Endothelial cell (in vitro differentiated cells): ENCODE results near the gene CCDC167. TPM values are rescaled to one million over a fixed set of nuclear protein-coding genes. Genes with fewer than 3 reads are reported as not detected.
A peak's percentile ranks its signal among the peaks of the same experiment; 100 is the strongest.

ENCODE experiments used
- DNase-seq: peaks from one replicate; pipeline ENCODE4 v3.0.0; 2021; ENCODE audit warnings: low spot score
- H3K27ac Mint-ChIP-seq: one replicate; pipeline ENCODE4 v1.8.0; 2021; ENCODE audit warnings: mixed read lengths, inconsistent platforms; ENCODE audit not compliant: unreplicated experiment
- H3K27me3 Mint-ChIP-seq: one replicate; pipeline ENCODE4 v1.8.0; 2021; ENCODE audit warnings: mild to moderate bottlenecking, moderate library complexity, mixed read lengths, inconsistent platforms; ENCODE audit not compliant: unreplicated experiment
- H3K36me3 Mint-ChIP-seq: one replicate; pipeline ENCODE4 v1.8.0; 2021; ENCODE audit warnings: mild to moderate bottlenecking, low read depth, mixed read lengths, inconsistent platforms; ENCODE audit not compliant: unreplicated experiment
- H3K4me1 Mint-ChIP-seq: one replicate; pipeline ENCODE4 v1.8.0; 2021; ENCODE audit warnings: mild to moderate bottlenecking, mixed read lengths, inconsistent platforms; ENCODE audit not compliant: unreplicated experiment
- H3K4me3 Mint-ChIP-seq: one replicate; pipeline ENCODE4 v1.8.0; 2021; ENCODE audit warnings: mild to moderate bottlenecking, mixed read lengths, inconsistent platforms; ENCODE audit not compliant: unreplicated experiment
- H3K9me3 Mint-ChIP-seq: one replicate; pipeline ENCODE4 v1.8.0; 2021; ENCODE audit warnings: mixed read lengths, inconsistent platforms; ENCODE audit not compliant: unreplicated experiment
- CTCF ChIP-seq: fragments of 200-600 bp; sonication (generic); IDR thresholded peaks from one replicate; pipeline ENCODE4 v1.5.0; 2021; ENCODE audit warnings: antibody characterized with exemption; ENCODE audit not compliant: unreplicated experiment
- total RNA-seq: library from RNA; stranded (reverse); fragmentation: NEBNext Ultra II Directional; extraction: Animal tissue kit (Norgen Biotek cat#: 25700); gene quantifications from one replicate; pipeline ENCODE4 v1.2.1, GENCODE V29; 2021; ENCODE audit not compliant: unreplicated experiment

The CCDC167 gene
- total RNA-seq, 1 donor from 2014 or later = 38.0 TPM

DNA sequence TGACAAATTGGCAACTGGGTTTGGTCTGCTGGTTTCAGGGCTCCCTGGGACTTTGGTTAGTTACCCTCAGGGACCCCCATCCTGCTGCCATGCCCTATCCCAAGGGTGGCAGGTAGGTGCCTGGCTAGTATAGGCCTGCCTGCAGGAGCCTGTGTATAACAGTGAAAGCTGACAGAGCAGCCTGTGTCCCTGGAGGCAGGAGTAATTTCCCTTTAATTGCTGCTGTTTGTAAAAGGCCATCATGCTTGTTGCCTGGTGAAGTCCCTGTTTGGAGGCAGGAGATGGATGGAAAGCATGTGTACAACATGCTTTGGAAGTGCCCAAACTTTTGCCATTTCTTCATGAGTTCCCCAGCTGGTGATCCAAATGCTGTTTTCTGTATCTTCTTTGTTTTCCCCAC lies 36.6 kb downstream of the CCDC167 start:
- no peak overlapping the region for H3K27ac Mint-ChIP-seq
- H3K27me3 Mint-ChIP-seq = no peaks in the 10 kb centered on the region
- peaks cover 37% of the 10 kb centered on the region for H3K36me3 Mint-ChIP-seq
- H3K4me3 Mint-ChIP-seq = no peak overlapping the region
- TF ChIP-seq CTCF = no peak
- no peak for DNase-seq
- H3K9me3 Mint-ChIP-seq = no peaks in the 10 kb centered on the region
- H3K4me1 Mint-ChIP-seq = peaks cover 4% of the 10 kb centered on the region

GRCh38 chr6:37460805-37461204 lies 38.9 kb downstream of the CCDC167 start:
- no peaks in the 10 kb centered on the region for H3K27me3 Mint-ChIP-seq
- H3K4me3 Mint-ChIP-seq = no peak overlapping the region
- peak overlapping the region; percentile 2 for H3K27ac Mint-ChIP-seq
- peaks cover 36% of the 10 kb centered on the region for H3K36me3 Mint-ChIP-seq
- no peak for DNase-seq
- no peaks in the 10 kb centered on the region for H3K9me3 Mint-ChIP-seq
- H3K4me1 Mint-ChIP-seq = peaks cover 4% of the 10 kb centered on the region
- no peak for TF ChIP-seq CTCF

- H3K9me3 Mint-ChIP-seq = no peaks in the 10 kb centered on the region
- no peak for TF ChIP-seq CTCF
- H3K36me3 Mint-ChIP-seq = peaks cover 36% of the 10 kb centered on the region
- DNase-seq = no peak
- H3K4me1 Mint-ChIP-seq = peaks cover 4% of the 10 kb centered on the region
- peak overlapping the region; percentile 57 for H3K27ac Mint-ChIP-seq
- H3K27me3 Mint-ChIP-seq = peaks cover 2% of the 10 kb centered on the region
- no peak overlapping the region for H3K4me3 Mint-ChIP-seq
Observed at GRCh38 chr6:37459981-37460800, 39.5 kb downstream of the CCDC167 start.

DNA sequence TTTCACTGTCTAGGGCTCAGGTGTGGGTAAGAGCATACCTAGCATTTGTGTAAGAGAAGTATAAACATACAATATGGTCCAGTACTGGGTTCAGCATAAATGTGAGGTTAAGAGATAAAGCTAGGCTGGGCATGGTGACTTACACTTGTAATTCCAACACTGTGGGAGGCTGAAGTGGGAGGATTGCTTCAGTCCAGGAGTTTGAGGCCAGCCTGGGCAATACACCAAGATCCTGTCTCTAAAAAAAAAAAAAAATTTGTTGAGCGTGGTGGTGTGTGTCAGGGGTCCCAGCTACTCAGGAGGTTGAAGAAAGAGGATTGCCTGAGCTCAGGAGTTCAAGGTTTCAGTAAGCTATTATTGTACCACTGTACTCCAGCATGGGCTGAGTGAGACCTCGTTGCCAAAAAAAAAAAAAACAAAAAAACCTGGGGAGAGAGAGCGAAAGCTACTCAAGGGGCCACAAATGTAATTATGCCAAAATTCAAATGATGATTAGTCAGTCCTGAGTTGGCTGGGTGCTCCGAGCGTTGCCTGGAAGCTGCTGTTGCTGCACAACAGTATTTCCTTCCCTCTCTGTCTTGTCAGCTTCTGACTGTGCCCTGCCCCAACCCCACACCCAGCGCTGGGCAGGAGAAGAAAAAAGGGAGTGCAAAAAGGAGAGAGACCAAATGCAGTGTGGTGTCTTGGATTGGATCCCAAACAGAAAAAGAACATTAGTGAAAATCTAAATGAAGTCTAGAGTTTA lies 42.7 kb downstream of the CCDC167 start:
- Mint-ChIP-seq H3K9me3 (no peaks in the 10 kb centered on the region), H3K27me3 (peaks cover 5% of the 10 kb centered on the region), H3K27ac (no peak overlapping the region), H3K4me3 (no peak overlapping the region), H3K4me1 (peaks cover 4% of the 10 kb centered on the region), H3K36me3 (peaks cover 47% of the 10 kb centered on the region)
- no peak for TF ChIP-seq CTCF
- DNase-seq = no peak

GRCh38 chr6:37456126-37456525 lies 43.6 kb downstream of the CCDC167 start:
- no peak for DNase-seq

More at GRCh38 chr6:37456126-37456525, 43.6 kb downstream of the CCDC167 start:
- Mint-ChIP-seq H3K27me3 (peaks cover 5% of the 10 kb centered on the region), H3K36me3 (peaks cover 48% of the 10 kb centered on the region), H3K4me1 (peaks cover 4% of the 10 kb centered on the region), H3K27ac (no peak overlapping the region), H3K4me3 (peak overlapping the region; percentile 31), H3K9me3 (no peaks in the 10 kb centered on the region)
- TF ChIP-seq CTCF = no peak
